Measurements from ENCODE around the gene FOSL1. TPM values are rescaled to one million over a fixed set of nuclear protein-coding genes. Genes with fewer than 3 reads are reported as not detected.

FOSL1 gene
- total RNA-seq, 2 experiments from 2014 or later, result 2.3 to 3.8 TPM

GRCh38 chr11:65862941-65863888, 37.0 kb downstream of the FOSL1 start:
- H3K27ac Mint-ChIP-seq, result peak overlapping the region; percentile 64
- DNase-seq (no peak), ATAC-seq (no peak)
- H3K9me3 Mint-ChIP-seq (ENCODE audit: insufficient read depth), result no peaks in the 10 kb centered on the region
- POLR2A ChIA-PET, result interaction anchor here (7.6 kb wide), 1 partner anchor 8 kb away, joined by 143 read pairs; the partner anchor contains the start of gene EFEMP2
- H3K4me3 Mint-ChIP-seq, result peak overlapping the region; percentile 89
- H3K27me3 Mint-ChIP-seq (ENCODE audit: low read depth), result no peaks in the 10 kb centered on the region
- CTCF ChIA-PET, result interaction anchor here (18.4 kb wide), 1 partner anchor 22 kb away, joined by 584 read pairs; the partner anchor contains the start of genes CCDC85B, CTSW and FIBP
- peaks cover 46% of the 10 kb centered on the region for H3K4me1 Mint-ChIP-seq (ENCODE audit: low read depth)
- H3K36me3 Mint-ChIP-seq (ENCODE audit: low read depth), result peaks cover 66% of the 10 kb centered on the region

- H3K27me3 Mint-ChIP-seq (ENCODE audit: low read depth), result no peaks in the 10 kb centered on the region
- peaks cover 41% of the 10 kb centered on the region for H3K4me1 Mint-ChIP-seq (ENCODE audit: low read depth)
- peak overlapping the region; percentile 89 for H3K4me3 Mint-ChIP-seq
- H3K36me3 Mint-ChIP-seq (ENCODE audit: low read depth), result peaks cover 59% of the 10 kb centered on the region
- no peaks in the 10 kb centered on the region for H3K9me3 Mint-ChIP-seq (ENCODE audit: insufficient read depth)
- H3K27ac Mint-ChIP-seq, result peak overlapping the region; percentile 64
- ATAC-seq (no peak), DNase-seq (no peak)
- ChIA-PET CTCF (interaction anchor here (18.4 kb wide), 1 partner anchor 23 kb away, joined by 584 read pairs; the partner anchor contains the start of genes CCDC85B, CTSW and FIBP), POLR2A (interaction anchor here (7.6 to 15.9 kb wide), 2 partner anchors 9 to 23 kb away, joined by 143 to 305 read pairs; partner anchors contain the start of genes CCDC85B, CTSW, EFEMP2 and FIBP)
Observed at GRCh38 chr11:65862191-65862735, 37.9 kb downstream of the FOSL1 start.

GRCh38 chr11:65861533-65862183, 38.5 kb downstream of the FOSL1 start:
- ATAC-seq (no peak), DNase-seq (no peak)
- peak overlapping the region; percentile 97 for H3K27ac Mint-ChIP-seq
- ChIA-PET POLR2A (interaction anchor here (0.6 to 15.9 kb wide), 4 partner anchors 10 to 190 kb away, joined by 3 to 305 read pairs (median 74); partner anchors contain the start of genes CCDC85B, CTSW, EFEMP2 and FIBP), CTCF (interaction anchor here (1.2 to 18.4 kb wide), 7 partner anchors 9 to 150 kb away, joined by 4 to 584 read pairs (median 25); partner anchors contain the start of genes BANF1, CCDC85B, CTSW and EIF1AD)
- H3K4me3 Mint-ChIP-seq, result peak overlapping the region; percentile 89
- peaks cover 42% of the 10 kb centered on the region for H3K4me1 Mint-ChIP-seq (ENCODE audit: low read depth)
- no peaks in the 10 kb centered on the region for H3K9me3 Mint-ChIP-seq (ENCODE audit: insufficient read depth)
- no peaks in the 10 kb centered on the region for H3K27me3 Mint-ChIP-seq (ENCODE audit: low read depth)
- H3K36me3 Mint-ChIP-seq (ENCODE audit: low read depth), result peaks cover 58% of the 10 kb centered on the region

- H3K4me3 Mint-ChIP-seq, result peak overlapping the region; percentile 89
- ChIA-PET CTCF (interaction anchor here (1.2 to 18.4 kb wide), 9 partner anchors 9 to 149 kb away, joined by 3 to 584 read pairs (median 18); partner anchors contain the start of genes BANF1, CCDC85B, CTSW and EIF1AD), POLR2A (interaction anchor here (0.7 to 15.9 kb wide), 6 partner anchors 10 to 208 kb away, joined by 3 to 305 read pairs (median 4); partner anchors contain the start of genes CCDC85B, CTSW, EFEMP2 and FIBP)
- no peaks in the 10 kb centered on the region for H3K9me3 Mint-ChIP-seq (ENCODE audit: insufficient read depth)
- peak overlapping the region; percentile 97 for H3K27ac Mint-ChIP-seq
- no peak for ATAC-seq
- H3K4me1 Mint-ChIP-seq (ENCODE audit: low read depth), result peaks cover 47% of the 10 kb centered on the region
- H3K27me3 Mint-ChIP-seq (ENCODE audit: low read depth), result no peaks in the 10 kb centered on the region
- peaks cover 61% of the 10 kb centered on the region for H3K36me3 Mint-ChIP-seq (ENCODE audit: low read depth)
- DNase-seq, result no peak
Observed at GRCh38 chr11:65861165-65861505, 39.1 kb downstream of the FOSL1 start.

GRCh38 chr11:65860278-65861164, 39.7 kb downstream of the FOSL1 start, which contains the start of gene MUS81:
TSS of gene MUS81 (plus strand) at chr11:65860433. CDS start at chr11:65860754, 321 bp downstream.
- ChIA-PET CTCF (interaction anchor here (0.7 to 18.4 kb wide), 37 partner anchors 10 to 407 kb away, joined by 3 to 584 read pairs (median 4); partner anchors contain the start of genes BANF1, CCDC85B, CTSW and EIF1AD), POLR2A (interaction anchor here (0.6 to 15.9 kb wide), 22 partner anchors 11 to 363 kb away, joined by 3 to 305 read pairs (median 4); partner anchors contain the start of genes AP5B1, BANF1, CCDC85B and CTSW)
- H3K4me1 Mint-ChIP-seq (ENCODE audit: low read depth), result peaks cover 53% of the 10 kb centered on the region
- peaks cover 64% of the 10 kb centered on the region for H3K36me3 Mint-ChIP-seq (ENCODE audit: low read depth)
- no peaks in the 10 kb centered on the region for H3K27me3 Mint-ChIP-seq (ENCODE audit: low read depth)
- H3K4me3 Mint-ChIP-seq, result peak within 1 kb of the TSS; percentile 89
- H3K9me3 Mint-ChIP-seq (ENCODE audit: insufficient read depth), result no peaks in the 10 kb centered on the region
- ATAC-seq (peak; percentile 34), DNase-seq (peak; percentile 98)
- H3K27ac Mint-ChIP-seq, result peak within 1 kb of the TSS; percentile 97

GRCh38 chr11:65859812-65860277, 40.3 kb downstream of the FOSL1 start:
- POLR2A ChIA-PET, result interaction anchor here (0.6 to 15.9 kb wide), 25 partner anchors 10 to 363 kb away, joined by 3 to 305 read pairs (median 3); partner anchors contain the start of genes AP5B1, BANF1, C11orf68 and CCDC85B
- H3K36me3 Mint-ChIP-seq (ENCODE audit: low read depth), result peaks cover 62% of the 10 kb centered on the region
- H3K27me3 Mint-ChIP-seq (ENCODE audit: low read depth), result no peaks in the 10 kb centered on the region
- H3K9me3 Mint-ChIP-seq (ENCODE audit: insufficient read depth), result no peaks in the 10 kb centered on the region
- DNase-seq (no peak), ATAC-seq (peak; percentile 1)
- peak overlapping the region; percentile 89 for H3K4me3 Mint-ChIP-seq
- H3K27ac Mint-ChIP-seq, result peak overlapping the region; percentile 97
- H3K4me1 Mint-ChIP-seq (ENCODE audit: low read depth), result peaks cover 54% of the 10 kb centered on the region
- CTCF ChIA-PET, result interaction anchor here (0.7 to 18.4 kb wide), 37 partner anchors 10 to 408 kb away, joined by 3 to 584 read pairs (median 4); partner anchors contain the start of genes BANF1, CCDC85B, CTSW and EIF1AD

GRCh38 chr11:65859095-65859811, 40.9 kb downstream of the FOSL1 start:
- CTCF ChIA-PET, result interaction anchor here (0.6 to 18.4 kb wide), 33 partner anchors 11 to 408 kb away, joined by 3 to 584 read pairs (median 5); partner anchors contain the start of genes BANF1, CCDC85B, CTSW and EIF1AD
- DNase-seq (peak; percentile 100), ATAC-seq (peak; percentile 72)
- peaks cover 59% of the 10 kb centered on the region for H3K4me1 Mint-ChIP-seq (ENCODE audit: low read depth)
- H3K4me3 Mint-ChIP-seq, result peak overlapping the region; percentile 89
- H3K27me3 Mint-ChIP-seq (ENCODE audit: low read depth), result no peaks in the 10 kb centered on the region
- peak overlapping the region; percentile 97 for H3K27ac Mint-ChIP-seq
- POLR2A ChIA-PET, result interaction anchor here (0.6 to 15.9 kb wide), 23 partner anchors 10 to 362 kb away, joined by 3 to 305 read pairs (median 4); partner anchors contain the start of genes AP5B1, BANF1, C11orf68 and CCDC85B
- H3K36me3 Mint-ChIP-seq (ENCODE audit: low read depth), result peaks cover 68% of the 10 kb centered on the region
- no peaks in the 10 kb centered on the region for H3K9me3 Mint-ChIP-seq (ENCODE audit: insufficient read depth)

- POLR2A ChIA-PET, result interaction anchor here (0.5 to 15.9 kb wide), 19 partner anchors 9 to 360 kb away, joined by 3 to 305 read pairs (median 3); partner anchors contain the start of genes AP5B1, BANF1, C11orf68 and CCDC85B
- peaks cover 64% of the 10 kb centered on the region for H3K4me1 Mint-ChIP-seq (ENCODE audit: low read depth)
Observed at GRCh38 chr11:65858681-65859087, 41.5 kb downstream of the FOSL1 start.

More at GRCh38 chr11:65858681-65859087, 41.5 kb downstream of the FOSL1 start:
- Mint-ChIP-seq H3K27me3 (ENCODE audit: low read depth) (no peaks in the 10 kb centered on the region), H3K27ac (peak overlapping the region; percentile 97), H3K4me3 (peak overlapping the region; percentile 89), H3K9me3 (ENCODE audit: insufficient read depth) (no peaks in the 10 kb centered on the region), H3K36me3 (ENCODE audit: low read depth) (peaks cover 69% of the 10 kb centered on the region)
- CTCF ChIA-PET, result interaction anchor here (1.0 to 18.4 kb wide), 10 partner anchors 10 to 257 kb away, joined by 3 to 584 read pairs (median 12); partner anchors contain the start of genes CCDC85B, CTSW, FIBP and KAT5
- no peak for ATAC-seq
- no peak for DNase-seq
